Skeletal muscle satellite cell (primary cell): ENCODE data around the gene ARF4.

Experiments
- H3K27me3 ChIP-seq: 2 replicates; pipeline ENCODE4 v1.7.0; 2013; ENCODE audit warnings: low read length; ENCODE audit not compliant: control insufficient read depth, insufficient read depth
- H3K36me3 ChIP-seq: 2 replicates; pipeline ENCODE4 v1.7.0; 2013; ENCODE audit warnings: mild to moderate bottlenecking, control low read depth, low read length; ENCODE audit not compliant: insufficient read depth
- H3K4me1 ChIP-seq: 2 replicates; pipeline ENCODE4 v1.7.0; 2013; ENCODE audit warnings: low read length; ENCODE audit not compliant: control insufficient read depth, insufficient read depth
- H3K4me2 ChIP-seq: 2 replicates; pipeline ENCODE4 v1.7.0; 2013; ENCODE audit warnings: mild to moderate bottlenecking, low read length
- H3K4me3 ChIP-seq: 2 replicates; pipeline ENCODE4 v1.7.0; 2013; ENCODE audit warnings: low read length
- H3K9ac ChIP-seq: 2 replicates; pipeline ENCODE4 v1.7.0; 2013; ENCODE audit warnings: mild to moderate bottlenecking, low read depth, low read length, moderate library complexity
- H3K9me3 ChIP-seq: replicated peaks from 2 replicates; pipeline ENCODE4 v1.7.0; 2013; ENCODE audit warnings: mild to moderate bottlenecking, control low read depth, low read length

The ARF4 gene

GRCh38 chr3:57604971-57605370, 7.8 kb upstream of the ARF4 start:
- H3K4me3 ChIP-seq, result no peak overlapping the region
- no peaks in the 10 kb centered on the region for H3K9me3 ChIP-seq

GRCh38 chr3:57600195-57600594, 3.1 kb upstream of the ARF4 start:
- Histone ChIP-seq H3K36me3 (peaks cover 4% of the 10 kb centered on the region), H3K27me3 (no peaks in the 10 kb centered on the region), H3K9ac (no peak overlapping the region), H3K4me3 (no peak overlapping the region), H3K4me1 (peaks cover 6% of the 10 kb centered on the region), H3K4me2 (no peak overlapping the region), H3K9me3 (no peaks in the 10 kb centered on the region)

More at GRCh38 chr3:57604971-57605370, 7.8 kb upstream of the ARF4 start:
- H3K36me3 ChIP-seq, result peaks cover 5% of the 10 kb centered on the region
- H3K4me1 ChIP-seq, result no peaks in the 10 kb centered on the region
- no peak overlapping the region for H3K4me2 ChIP-seq
- H3K9ac ChIP-seq, result no peak overlapping the region
- no peaks in the 10 kb centered on the region for H3K27me3 ChIP-seq

- H3K9ac ChIP-seq, result peak overlapping the region; percentile 97
- H3K4me3 ChIP-seq, result peak overlapping the region; percentile 87
Measured at GRCh38 chr3:57598765-57599360, 1.7 kb upstream of the ARF4 start.

GRCh38 chr3:57596495-57597126, 533 bp downstream of the ARF4 start:
- Histone ChIP-seq H3K9ac (peak overlapping the region; percentile 99), H3K4me3 (peak overlapping the region; percentile 89), H3K36me3 (peaks cover 24% of the 10 kb centered on the region), H3K27me3 (no peaks in the 10 kb centered on the region), H3K4me1 (peaks cover 33% of the 10 kb centered on the region), H3K9me3 (no peaks in the 10 kb centered on the region), H3K4me2 (peak overlapping the region; percentile 87)

More at GRCh38 chr3:57598765-57599360, 1.7 kb upstream of the ARF4 start:
- Histone ChIP-seq H3K9me3 (no peaks in the 10 kb centered on the region), H3K4me1 (peaks cover 15% of the 10 kb centered on the region), H3K4me2 (peak overlapping the region; percentile 90), H3K36me3 (peaks cover 14% of the 10 kb centered on the region), H3K27me3 (no peaks in the 10 kb centered on the region)

- no peaks in the 10 kb centered on the region for H3K27me3 ChIP-seq
- peak overlapping the region; percentile 99 for H3K9ac ChIP-seq
- peaks cover 24% of the 10 kb centered on the region for H3K36me3 ChIP-seq
- H3K4me3 ChIP-seq, result peak overlapping the region; percentile 89
- no peaks in the 10 kb centered on the region for H3K9me3 ChIP-seq
- H3K4me1 ChIP-seq, result peaks cover 33% of the 10 kb centered on the region
- peak overlapping the region; percentile 87 for H3K4me2 ChIP-seq
Measured at GRCh38 chr3:57594576-57594975, 2.6 kb downstream of the ARF4 start.

- no peaks in the 10 kb centered on the region for H3K27me3 ChIP-seq
- peaks cover 24% of the 10 kb centered on the region for H3K36me3 ChIP-seq
- peak overlapping the region; percentile 87 for H3K4me2 ChIP-seq
- H3K4me1 ChIP-seq, result peaks cover 32% of the 10 kb centered on the region
- peak overlapping the region; percentile 99 for H3K9ac ChIP-seq
- H3K4me3 ChIP-seq, result peak overlapping the region; percentile 89
- H3K9me3 ChIP-seq, result no peaks in the 10 kb centered on the region
Measured at GRCh38 chr3:57594144-57594543, 3.0 kb downstream of the ARF4 start.

GRCh38 chr3:57592306-57592705, 4.8 kb downstream of the ARF4 start:
- no peak overlapping the region for H3K9ac ChIP-seq
- H3K4me3 ChIP-seq, result peak overlapping the region; percentile 46
- H3K4me2 ChIP-seq, result peak overlapping the region; percentile 87
- peaks cover 29% of the 10 kb centered on the region for H3K36me3 ChIP-seq
- H3K27me3 ChIP-seq, result no peaks in the 10 kb centered on the region
- no peaks in the 10 kb centered on the region for H3K9me3 ChIP-seq
- peaks cover 27% of the 10 kb centered on the region for H3K4me1 ChIP-seq

GRCh38 chr3:57587905-57588304, 9.2 kb downstream of the ARF4 start:
- no peaks in the 10 kb centered on the region for H3K9me3 ChIP-seq
- no peak overlapping the region for H3K4me2 ChIP-seq
- no peak overlapping the region for H3K4me3 ChIP-seq
- no peak overlapping the region for H3K9ac ChIP-seq
- H3K4me1 ChIP-seq, result peaks cover 10% of the 10 kb centered on the region
- H3K36me3 ChIP-seq, result peaks cover 31% of the 10 kb centered on the region
- H3K27me3 ChIP-seq, result no peaks in the 10 kb centered on the region

- H3K4me3 ChIP-seq, result no peak overlapping the region
- no peak overlapping the region for H3K9ac ChIP-seq
- H3K36me3 ChIP-seq, result peaks cover 31% of the 10 kb centered on the region
- no peaks in the 10 kb centered on the region for H3K4me1 ChIP-seq
- no peaks in the 10 kb centered on the region for H3K27me3 ChIP-seq
- no peak overlapping the region for H3K4me2 ChIP-seq
- H3K9me3 ChIP-seq, result no peaks in the 10 kb centered on the region
Measured at GRCh38 chr3:57586778-57587177, 10.4 kb downstream of the ARF4 start.

- H3K4me1 ChIP-seq, result no peaks in the 10 kb centered on the region
- H3K27me3 ChIP-seq, result no peaks in the 10 kb centered on the region
- no peak overlapping the region for H3K4me2 ChIP-seq
- no peak overlapping the region for H3K4me3 ChIP-seq
- H3K36me3 ChIP-seq, result peaks cover 61% of the 10 kb centered on the region
- no peak overlapping the region for H3K9ac ChIP-seq
- H3K9me3 ChIP-seq, result no peaks in the 10 kb centered on the region
Measured at GRCh38 chr3:57583544-57583943, 13.6 kb downstream of the ARF4 start.

- H3K9me3 ChIP-seq, result no peaks in the 10 kb centered on the region
- no peak overlapping the region for H3K4me3 ChIP-seq
- peaks cover 65% of the 10 kb centered on the region for H3K36me3 ChIP-seq
Measured at GRCh38 chr3:57582474-57583168, 14.5 kb downstream of the ARF4 start.

More at GRCh38 chr3:57582474-57583168, 14.5 kb downstream of the ARF4 start:
- H3K27me3 ChIP-seq, result no peaks in the 10 kb centered on the region
- no peaks in the 10 kb centered on the region for H3K4me1 ChIP-seq
- no peak overlapping the region for H3K4me2 ChIP-seq
- no peak overlapping the region for H3K9ac ChIP-seq
